ENCODE results near the gene ZNF775. TPM values are rescaled to one million over a fixed set of nuclear protein-coding genes. Genes with fewer than 3 reads are reported as not detected.
A peak's percentile ranks its signal among the peaks of the same experiment; 100 is the strongest.

Gene ZNF775
- total RNA-seq, 4 donors from 2014 or later: 1.2 to 2.3 (median 1.8) TPM

DNA sequence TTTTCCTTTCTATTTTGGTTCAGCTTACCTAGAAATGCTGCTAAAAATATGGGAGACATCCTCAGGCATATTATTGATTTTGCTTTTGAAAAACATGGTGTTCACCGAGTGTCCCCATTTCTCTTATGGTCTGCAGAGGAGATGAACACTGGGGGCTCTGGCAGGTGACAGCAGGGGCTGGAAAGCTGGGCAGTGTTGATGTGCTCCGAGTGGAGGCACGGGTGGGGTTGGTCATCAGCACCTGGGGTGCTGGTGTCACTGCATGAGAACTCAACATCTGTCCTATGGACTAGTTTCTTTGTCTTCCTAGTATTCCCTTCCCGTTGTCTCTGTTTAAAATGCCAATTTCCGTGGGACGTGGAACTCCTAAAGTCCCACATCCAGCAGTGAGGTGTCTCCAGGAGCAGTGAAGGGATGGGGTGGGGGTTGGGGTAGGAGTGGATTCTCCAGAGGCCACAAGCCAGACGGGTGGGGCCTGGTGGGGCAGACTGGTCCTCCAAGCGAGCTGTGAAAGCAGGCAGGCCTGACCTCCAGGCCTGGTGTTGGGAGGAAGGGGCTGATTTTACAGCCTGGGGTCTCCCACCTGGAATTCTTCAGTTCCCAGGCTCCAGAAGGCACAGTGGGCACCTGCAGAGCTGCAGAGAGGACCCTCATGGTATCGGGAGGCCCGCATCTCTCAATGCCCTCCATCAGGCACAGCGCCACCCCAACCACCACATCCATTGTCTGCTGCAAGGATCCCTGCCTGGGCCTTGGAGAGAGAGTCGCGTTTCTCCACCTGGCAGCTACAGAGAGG is 24.4 kb downstream of the ZNF775 start:
- peaks cover 24 to 55% (median 28%) of the 10 kb centered on the region in 3 donors for H3K4me1 ChIP-seq
- DNase-seq: no peak
- 74 to 81% methylated on average over 5 to 11 of the region's 13 CpGs for WGBS, 2 donors

DNA sequence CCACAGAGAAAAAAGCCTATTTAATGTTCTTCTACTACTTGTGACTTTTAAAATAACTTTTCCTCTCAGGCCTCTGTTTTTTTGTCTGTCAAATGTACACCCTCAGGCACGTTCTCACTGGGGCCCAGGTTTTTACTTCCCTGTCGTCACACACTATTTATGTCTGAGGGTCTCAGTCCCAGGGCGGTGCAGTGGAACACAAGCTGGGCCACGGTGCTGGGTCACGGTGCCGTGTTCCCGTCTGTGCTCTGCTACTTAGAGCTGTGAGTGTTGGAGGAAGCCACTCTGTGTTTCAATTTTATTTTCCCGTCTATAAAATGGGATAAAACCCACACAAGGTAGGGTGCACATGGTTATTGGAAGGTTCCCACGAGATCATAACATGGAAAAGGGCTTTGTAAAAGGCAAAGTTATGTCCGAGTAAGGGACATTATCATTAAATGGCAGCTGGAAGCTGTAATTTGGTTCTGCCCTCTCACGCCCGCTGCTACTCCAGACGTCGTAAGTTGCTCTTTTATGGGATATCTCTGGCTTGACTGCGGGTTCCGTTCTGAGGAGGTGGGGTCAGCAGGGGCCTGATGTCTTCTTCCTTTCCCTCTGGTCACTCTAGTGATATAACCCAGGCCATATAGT is 25.2 kb downstream of the ZNF775 start:
- TF ChIP-seq, protein P1, sequence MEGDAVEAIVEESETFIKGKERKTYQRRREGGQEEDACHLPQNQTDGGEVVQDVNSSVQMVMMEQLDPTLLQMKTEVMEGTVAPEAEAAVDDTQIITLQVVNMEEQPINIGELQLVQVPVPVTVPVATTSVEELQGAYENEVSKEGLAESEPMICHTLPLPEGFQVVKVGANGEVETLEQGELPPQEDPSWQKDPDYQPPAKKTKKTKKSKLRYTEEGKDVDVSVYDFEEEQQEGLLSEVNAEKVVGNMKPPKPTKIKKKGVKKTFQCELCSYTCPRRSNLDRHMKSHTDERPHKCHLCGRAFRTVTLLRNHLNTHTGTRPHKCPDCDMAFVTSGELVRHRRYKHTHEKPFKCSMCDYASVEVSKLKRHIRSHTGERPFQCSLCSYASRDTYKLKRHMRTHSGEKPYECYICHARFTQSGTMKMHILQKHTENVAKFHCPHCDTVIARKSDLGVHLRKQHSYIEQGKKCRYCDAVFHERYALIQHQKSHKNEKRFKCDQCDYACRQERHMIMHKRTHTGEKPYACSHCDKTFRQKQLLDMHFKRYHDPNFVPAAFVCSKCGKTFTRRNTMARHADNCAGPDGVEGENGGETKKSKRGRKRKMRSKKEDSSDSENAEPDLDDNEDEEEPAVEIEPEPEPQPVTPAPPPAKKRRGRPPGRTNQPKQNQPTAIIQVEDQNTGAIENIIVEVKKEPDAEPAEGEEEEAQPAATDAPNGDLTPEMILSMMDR (IDR thresholded peaks at IDR 0.05): no peak
- TF ChIP-seq POLR2A (IDR thresholded peaks at IDR 0.05): no peak
- 32 to 34% methylated on average over 16 of the region's 16 CpGs for WGBS, 2 donors
- Histone ChIP-seq H3K4me3 (peak overlapping the region; percentile 47 to 78 (median 74)), H3K9me3 (no peaks in the 10 kb centered on the region), H3K4me1 (peaks cover 24 to 55% (median 28%) of the 10 kb centered on the region in 3 donors), H3K27me3 (no peaks in the 10 kb centered on the region), H3K27ac (peak overlapping the region; percentile 84 to 94 (median 90)), H3K36me3 (peaks cover 0 to 14% (median 0%) of the 10 kb centered on the region in 3 donors)
- DNase-seq: no peak
- intact Hi-C loops (cut with DNase I): no loop called here

More for the DNA sequence above, 24.4 kb downstream of the ZNF775 start:
- TF ChIP-seq POLR2A (IDR thresholded peaks at IDR 0.05): no peak
- TF ChIP-seq, protein P1 (IDR thresholded peaks at IDR 0.05): no peak
- H3K27me3 ChIP-seq: no peaks in the 10 kb centered on the region
- peak overlapping the region in 3 of 4 donors; percentile 88 to 94 (median 92) for H3K27ac ChIP-seq
- intact Hi-C loops (cut with DNase I): no loop called here
- no peak overlapping the region for H3K4me3 ChIP-seq
- H3K36me3 ChIP-seq: peaks cover 0 to 16% (median 0%) of the 10 kb centered on the region in 3 donors
- no peaks in the 10 kb centered on the region for H3K9me3 ChIP-seq

DNA sequence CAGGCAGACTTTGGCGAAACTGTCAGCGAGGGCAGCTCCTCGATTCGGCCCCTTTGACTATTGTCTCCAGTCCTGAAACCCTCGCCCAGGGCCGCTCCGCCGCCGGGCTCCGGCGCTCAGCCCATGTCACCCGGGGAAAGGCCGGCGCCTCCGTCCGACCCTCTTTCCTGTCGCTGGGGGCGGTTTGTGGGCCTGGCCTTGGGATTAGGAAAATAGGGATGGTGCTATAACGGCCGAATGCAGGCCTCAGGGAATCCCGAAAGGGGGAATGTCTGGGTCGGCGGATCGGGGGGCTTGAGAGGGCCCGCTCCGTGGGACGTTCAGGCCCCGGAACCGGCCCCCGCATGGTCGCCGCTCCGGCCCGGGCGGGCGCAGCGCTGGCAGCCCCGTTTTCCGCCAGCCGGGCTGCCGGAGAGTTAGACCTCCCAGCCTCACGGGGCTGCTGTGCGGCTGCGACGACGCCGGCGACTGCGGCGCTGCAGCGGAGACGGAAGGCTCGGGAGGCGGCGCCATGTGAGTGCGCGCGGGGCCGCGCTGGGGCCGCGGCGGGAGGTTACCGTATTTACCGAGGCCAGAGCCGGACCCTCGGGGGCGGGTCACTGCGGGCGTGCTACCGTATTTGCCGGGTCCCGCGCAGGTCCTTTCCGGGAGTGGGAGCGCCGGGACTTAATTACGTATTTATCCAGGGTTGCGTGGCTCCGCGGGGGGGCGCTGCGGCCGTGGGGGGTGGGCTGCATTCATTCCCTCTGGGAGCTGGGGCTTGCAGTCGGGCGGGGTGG is 25.9 kb downstream of the ZNF775 start:
- peak; percentile 40 for DNase-seq
- peak overlapping the region; percentile 47 to 78 (median 74) for H3K4me3 ChIP-seq
- TF ChIP-seq POLR2A (IDR thresholded peaks at IDR 0.05): peak in 2 of 4 donors; percentile 81 to 88
- TF ChIP-seq, protein P1 (IDR thresholded peaks at IDR 0.05): peak in 4 of 6 experiments; percentile 13 to 31 (median 15)
- WGBS, 2 donors: 0 to 2% methylated on average over 3 to 17 of the region's 86 CpGs
- peak overlapping the region; percentile 84 to 94 (median 90) for H3K27ac ChIP-seq
- no peaks in the 10 kb centered on the region for H3K9me3 ChIP-seq
- no peaks in the 10 kb centered on the region for H3K27me3 ChIP-seq
- peaks cover 24 to 48% (median 24%) of the 10 kb centered on the region in 3 donors for H3K4me1 ChIP-seq
- peaks cover 0 to 14% (median 0%) of the 10 kb centered on the region in 3 donors for H3K36me3 ChIP-seq
- intact Hi-C loops (cut with DNase I): no loop called here

DNA sequence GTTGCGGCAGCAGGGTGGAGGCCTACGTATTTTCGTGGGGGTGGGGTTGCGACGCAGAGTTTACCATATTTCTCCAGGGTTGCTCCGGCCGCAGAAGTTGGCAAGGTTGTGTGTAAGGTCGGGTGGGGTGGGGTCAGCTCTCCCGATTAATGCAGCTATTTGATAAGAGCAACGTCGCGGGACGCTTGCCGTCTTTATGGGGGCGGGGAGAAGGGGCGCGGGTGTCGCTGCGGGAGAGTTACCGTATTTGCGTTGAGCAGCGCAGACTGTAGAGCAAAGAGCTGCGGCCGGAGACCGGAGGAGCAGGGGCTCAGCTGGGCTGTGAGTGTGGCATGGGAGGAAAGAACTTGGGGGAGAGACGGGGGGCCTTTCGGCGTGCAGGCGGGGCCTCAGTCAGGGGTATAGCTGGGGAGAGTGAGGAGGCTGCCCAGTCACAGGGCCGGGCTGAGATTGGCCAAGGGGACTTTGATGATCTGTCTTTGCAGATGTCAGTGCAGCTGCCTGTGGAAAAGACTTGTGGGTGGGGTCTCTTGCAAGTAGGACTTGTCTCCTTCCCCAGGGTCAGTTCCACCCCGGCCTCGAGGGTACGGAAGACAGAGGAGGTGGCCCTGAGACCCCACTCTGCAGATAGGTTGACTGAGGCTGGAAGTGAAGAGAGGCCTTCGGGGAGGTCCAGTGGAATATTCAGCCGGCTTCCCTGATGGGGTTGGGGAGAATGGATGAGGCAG is 26.6 kb downstream of the ZNF775 start:
- Histone ChIP-seq H3K4me3 (peak overlapping the region; percentile 47 to 78 (median 74)), H3K36me3 (peaks cover 0 to 14% (median 0%) of the 10 kb centered on the region in 3 donors), H3K9me3 (no peaks in the 10 kb centered on the region), H3K4me1 (peaks cover 20 to 41% (median 24%) of the 10 kb centered on the region in 3 donors), H3K27ac (peak overlapping the region; percentile 84 to 94 (median 90)), H3K27me3 (no peaks in the 10 kb centered on the region)
- intact Hi-C loops (cut with DNase I): no loop called here
- 13 to 15% methylated on average over 15 to 18 of the region's 35 CpGs for WGBS, 2 donors
- TF ChIP-seq POLR2A (IDR thresholded peaks at IDR 0.05): no peak
- TF ChIP-seq, protein P1 (IDR thresholded peaks at IDR 0.05): no peak
- no peak for DNase-seq

Measured in esophagus squamous epithelium (tissue), 5 donors.